Thyroid gland (tissue), 4 donors: ENCODE results near the gene FAIM2. TPM values are rescaled to one million over a fixed set of nuclear protein-coding genes. Genes with fewer than 3 reads are reported as not detected.

Experiments
- DNase-seq, 2 donors: peaks; one replicate each; pipeline ENCODE4 v3.0.0-alpha.2; 2019
- H3K27ac ChIP-seq, 3 donors: fragments of 200-600 bp; sonication (generic); 1 replicate in 2 of 3; 2 replicates in 1 of 3; pipeline ENCODE4 v1.5.1; 2016 to 2019; ENCODE audit warnings: mild to moderate bottlenecking in 1 of 3, moderate library complexity in 1 of 3
- H3K27me3 ChIP-seq: fragments of 200-600 bp; sonication (generic); one replicate; pipeline ENCODE4 v1.5.1; 2019
- H3K36me3 ChIP-seq, 2 donors: fragments of 200-600 bp; sonication (generic); one replicate each; pipeline ENCODE4 v1.5.1; 2016 to 2019
- H3K4me1 ChIP-seq, 2 donors: fragments of 200-600 bp; sonication (generic); one replicate each; pipeline ENCODE4 v1.5.1; 2017 to 2019
- H3K4me3 ChIP-seq, 3 donors: fragments of 200-600 bp; sonication (generic); replicated peaks in 1 of 3; 1 replicate in 2 of 3; 2 replicates in 1 of 3; pipeline ENCODE4 v1.5.1; 2016; ENCODE audit warnings: mild to moderate bottlenecking in 1 of 3
- H3K9me3 ChIP-seq: fragments of 200-600 bp; sonication (generic); one replicate; pipeline ENCODE4 v1.5.1; 2017
- CTCF ChIP-seq, 6 experiments: fragments of 200-600 bp in 3 of 6; fragments of 450-650 bp in 3 of 6; sonication (generic) in 3 of 6; IDR thresholded peaks; one replicate each; pipeline ENCODE4 v1.5.1; 2016 to 2019; ENCODE audit warnings: antibody characterized with exemption in 6 of 6, mild to moderate bottlenecking in 2 of 6, inconsistent platforms in 1 of 6, moderate library complexity in 1 of 6
- POLR2A ChIP-seq, 2 donors: fragments of 450-650 bp; IDR thresholded peaks; one replicate each; pipeline ENCODE4 v1.6.1; 2017; ENCODE audit warnings: antibody characterized with exemption in 2 of 2, mild to moderate bottlenecking in 2 of 2, moderate library complexity in 1 of 2
- WGBS, 2 donors: methylation state at CpG; one replicate each; pipeline ENCODE4 v1.1.5; 2017; 5-methylcytosine and 5-hydroxymethylcytosine counted together
- intact Hi-C: fragments of 100-400 bp; cut with DNase I; formaldehyde crosslinking; loops from one replicate; pipeline ENCODE4 v1.15.1; 2023
- total RNA-seq, 4 donors: library from RNA; depleted of rRNA; stranded (reverse); fragments of >200 nt; gene quantifications; one replicate each; pipeline ENCODE4 v1.2.3, GENCODE V29; 2016

The FAIM2 gene
- total RNA-seq, 4 donors from 2014 or later = 0.13 to 3.0 (median 0.33) TPM; not detected in 1

- intact Hi-C loops = loop anchor here (5.0 to 10.0 kb wide), 2 partner anchors 49 to 181 kb away; no protein-coding TSS in a partner anchor
- H3K9me3 ChIP-seq = no peaks in the 10 kb centered on the region
- no peaks in the 10 kb centered on the region for H3K36me3 ChIP-seq
- 68 to 76% methylated on average over 3 to 4 of the region's 4 CpGs for WGBS, 2 donors
- no peaks in the 10 kb centered on the region for H3K27me3 ChIP-seq
- no peak for TF ChIP-seq CTCF (IDR thresholded peaks at IDR 0.05)
- no peak for TF ChIP-seq POLR2A (IDR thresholded peaks at IDR 0.05)
- no peak for DNase-seq
- peak overlapping the region in 1 of 3 donors; percentile 35 for H3K27ac ChIP-seq
- no peak overlapping the region for H3K4me3 ChIP-seq
- peaks cover 13 to 35% of the 10 kb centered on the region in 2 donors for H3K4me1 ChIP-seq
Measured at GRCh38 chr12:49825971-49826421, 77.7 kb downstream of the FAIM2 start.

- Histone ChIP-seq H3K4me3 (no peak overlapping the region), H3K4me1 (peaks cover 13 to 39% of the 10 kb centered on the region in 2 donors), H3K27ac (peak overlapping the region in 1 of 3 donors; percentile 35), H3K36me3 (no peaks in the 10 kb centered on the region), H3K27me3 (no peaks in the 10 kb centered on the region), H3K9me3 (no peaks in the 10 kb centered on the region)
- WGBS, 2 donors = 51 to 65% methylated on average over 2 to 4 of the region's 5 CpGs
- DNase-seq = peak in 1 of 2 donors; percentile 10
- TF ChIP-seq POLR2A (IDR thresholded peaks at IDR 0.05) (no peak), CTCF (IDR thresholded peaks at IDR 0.05) (no peak)
- intact Hi-C loops = loop anchor here (5.0 to 10.0 kb wide), 2 partner anchors 48 to 181 kb away; no protein-coding TSS in a partner anchor
Measured at GRCh38 chr12:49825360-49825970, 78.2 kb downstream of the FAIM2 start.

GRCh38 chr12:49824895-49825294 is 78.8 kb downstream of the FAIM2 start:
- H3K4me1 ChIP-seq = peaks cover 13 to 39% of the 10 kb centered on the region in 2 donors
- TF ChIP-seq POLR2A (IDR thresholded peaks at IDR 0.05) = no peak
- TF ChIP-seq CTCF (IDR thresholded peaks at IDR 0.05) = no peak
- no peak overlapping the region for H3K27ac ChIP-seq
- H3K9me3 ChIP-seq = no peaks in the 10 kb centered on the region
- WGBS, 2 donors = 72 to 74% methylated on average over 4 of the region's 4 CpGs
- no peaks in the 10 kb centered on the region for H3K36me3 ChIP-seq
- no peak for DNase-seq
- H3K27me3 ChIP-seq = no peaks in the 10 kb centered on the region
- H3K4me3 ChIP-seq = no peak overlapping the region
- intact Hi-C loops = loop anchor here (5.0 to 10.0 kb wide), 2 partner anchors 48 to 180 kb away; no protein-coding TSS in a partner anchor

- H3K9me3 ChIP-seq = no peaks in the 10 kb centered on the region
- H3K36me3 ChIP-seq = no peaks in the 10 kb centered on the region
- H3K4me1 ChIP-seq = peaks cover 13 to 39% of the 10 kb centered on the region in 2 donors
- H3K4me3 ChIP-seq = no peak overlapping the region
- 90% methylated on average over 8 of the region's 8 CpGs for WGBS, 2 donors
- no peaks in the 10 kb centered on the region for H3K27me3 ChIP-seq
- H3K27ac ChIP-seq = no peak overlapping the region
- no peak for TF ChIP-seq POLR2A (IDR thresholded peaks at IDR 0.05)
- TF ChIP-seq CTCF (IDR thresholded peaks at IDR 0.05) = no peak
- intact Hi-C loops = loop anchor here (10.0 kb wide), 1 partner anchor 180 kb away; no protein-coding TSS in a partner anchor
- DNase-seq = no peak
Measured at GRCh38 chr12:49824416-49824815, 79.3 kb downstream of the FAIM2 start.

GRCh38 chr12:49823951-49824350 is 79.7 kb downstream of the FAIM2 start:
- intact Hi-C loops = loop anchor here (10.0 kb wide), 1 partner anchor 179 kb away; no protein-coding TSS in a partner anchor
- TF ChIP-seq POLR2A (IDR thresholded peaks at IDR 0.05) (no peak), CTCF (IDR thresholded peaks at IDR 0.05) (no peak)
- Histone ChIP-seq H3K36me3 (no peaks in the 10 kb centered on the region), H3K27ac (no peak overlapping the region), H3K4me1 (peaks cover 13 to 37% of the 10 kb centered on the region in 2 donors), H3K27me3 (no peaks in the 10 kb centered on the region), H3K9me3 (no peaks in the 10 kb centered on the region), H3K4me3 (no peak overlapping the region)
- no peak for DNase-seq
- WGBS, 2 donors = 85 to 93% methylated on average over 5 to 6 of the region's 6 CpGs
